ENCODE results near the gene SPOCK1. TPM values are rescaled to one million over a fixed set of nuclear protein-coding genes. Genes with fewer than 3 reads are reported as not detected.

SPOCK1 gene
- total RNA-seq, 2 experiments from 2014 or later: not detected

DNA sequence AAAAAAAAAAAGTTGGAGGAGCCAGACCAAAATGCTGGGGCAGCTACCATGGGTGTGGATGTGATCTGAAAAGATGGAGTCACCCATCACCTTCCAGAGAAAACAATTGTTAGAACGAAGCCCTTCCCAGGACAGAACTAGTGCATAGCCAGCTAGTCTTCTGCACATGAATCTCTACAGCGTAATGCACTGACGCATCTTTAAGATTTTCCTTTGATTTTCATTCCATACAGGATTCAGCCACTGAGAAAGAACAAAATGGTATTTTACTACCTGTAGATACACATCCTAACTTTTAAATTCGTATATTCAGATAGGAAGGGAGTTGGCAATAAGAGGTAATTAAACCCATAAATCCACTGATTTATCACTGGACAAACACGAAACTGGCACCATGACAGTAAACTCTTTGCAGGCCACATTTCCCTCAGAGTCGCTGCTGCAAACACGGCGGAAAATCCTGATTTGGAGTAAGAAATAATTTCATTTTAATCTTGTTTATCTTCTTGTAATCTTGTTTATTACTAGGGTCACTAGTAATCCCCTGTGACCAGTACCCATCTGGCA, 206.6 kb downstream of the SPOCK1 start:
- TF ChIP-seq, protein P1, sequence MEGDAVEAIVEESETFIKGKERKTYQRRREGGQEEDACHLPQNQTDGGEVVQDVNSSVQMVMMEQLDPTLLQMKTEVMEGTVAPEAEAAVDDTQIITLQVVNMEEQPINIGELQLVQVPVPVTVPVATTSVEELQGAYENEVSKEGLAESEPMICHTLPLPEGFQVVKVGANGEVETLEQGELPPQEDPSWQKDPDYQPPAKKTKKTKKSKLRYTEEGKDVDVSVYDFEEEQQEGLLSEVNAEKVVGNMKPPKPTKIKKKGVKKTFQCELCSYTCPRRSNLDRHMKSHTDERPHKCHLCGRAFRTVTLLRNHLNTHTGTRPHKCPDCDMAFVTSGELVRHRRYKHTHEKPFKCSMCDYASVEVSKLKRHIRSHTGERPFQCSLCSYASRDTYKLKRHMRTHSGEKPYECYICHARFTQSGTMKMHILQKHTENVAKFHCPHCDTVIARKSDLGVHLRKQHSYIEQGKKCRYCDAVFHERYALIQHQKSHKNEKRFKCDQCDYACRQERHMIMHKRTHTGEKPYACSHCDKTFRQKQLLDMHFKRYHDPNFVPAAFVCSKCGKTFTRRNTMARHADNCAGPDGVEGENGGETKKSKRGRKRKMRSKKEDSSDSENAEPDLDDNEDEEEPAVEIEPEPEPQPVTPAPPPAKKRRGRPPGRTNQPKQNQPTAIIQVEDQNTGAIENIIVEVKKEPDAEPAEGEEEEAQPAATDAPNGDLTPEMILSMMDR (IDR thresholded peaks at IDR 0.05): no peak
- POLR2A ChIA-PET: no interaction called here
- intact Hi-C loops (cut with micrococcal nuclease): no loop called here
- ATAC-seq (no peak), DNase-seq (no peak)
- Mint-ChIP-seq H3K27ac (no peak overlapping the region), H3K4me1 (ENCODE audit: low read depth) (no peaks in the 10 kb centered on the region), H3K9me3 (no peaks in the 10 kb centered on the region), H3K4me3 (no peak overlapping the region), H3K27me3 (no peaks in the 10 kb centered on the region), H3K36me3 (ENCODE audit: low read depth) (no peaks in the 10 kb centered on the region)
- CTCF ChIA-PET: no interaction called here

DNA sequence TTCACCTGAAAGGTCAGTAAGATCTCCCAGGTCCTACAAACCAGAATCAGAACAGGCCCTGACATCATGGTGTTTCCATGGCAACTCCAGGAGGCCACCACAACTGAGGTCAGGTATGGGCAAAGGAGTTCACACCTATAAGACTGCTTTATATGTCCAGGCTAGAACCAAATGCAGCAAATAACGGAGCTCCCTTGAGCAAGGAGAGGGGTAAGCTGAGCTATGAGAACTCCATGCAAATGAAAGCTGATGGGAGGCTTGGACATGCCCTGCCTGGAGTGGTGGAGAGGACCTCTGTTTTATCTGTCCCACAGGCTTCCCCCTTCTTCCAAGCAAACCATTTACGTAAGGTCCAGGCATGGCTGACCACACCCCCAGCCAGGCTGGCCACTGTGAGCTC, 207.7 kb downstream of the SPOCK1 start:
- no peaks in the 10 kb centered on the region for H3K9me3 Mint-ChIP-seq
- no peak for ATAC-seq
- ChIA-PET POLR2A (no interaction called here), CTCF (no interaction called here)
- DNase-seq: no peak
- no peaks in the 10 kb centered on the region for H3K4me1 Mint-ChIP-seq (ENCODE audit: low read depth)
- H3K27ac Mint-ChIP-seq: no peak overlapping the region
- H3K36me3 Mint-ChIP-seq (ENCODE audit: low read depth): no peaks in the 10 kb centered on the region
- no peaks in the 10 kb centered on the region for H3K27me3 Mint-ChIP-seq
- intact Hi-C loops (cut with micrococcal nuclease): no loop called here
- TF ChIP-seq, protein P1 (IDR thresholded peaks at IDR 0.05): no peak
- no peak overlapping the region for H3K4me3 Mint-ChIP-seq

DNA sequence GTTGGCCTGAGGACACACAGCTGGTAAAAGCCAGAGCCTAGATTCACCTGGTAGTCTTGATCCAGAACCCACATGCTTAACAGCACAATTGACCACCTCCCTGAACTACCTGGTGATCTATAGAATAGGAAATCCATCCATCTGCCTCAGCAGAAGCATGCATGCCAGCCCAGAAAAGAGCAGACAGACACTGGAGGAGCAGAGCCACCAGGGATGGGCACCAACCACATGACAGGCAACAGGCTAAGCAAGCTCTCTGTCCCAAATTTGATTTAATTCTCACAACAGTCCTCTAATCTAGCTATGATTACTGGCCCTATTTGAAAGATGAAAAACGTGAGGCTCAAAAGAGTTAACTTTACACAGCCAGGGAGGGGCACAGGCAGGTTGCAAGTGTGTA, 208.1 kb downstream of the SPOCK1 start:
- no peaks in the 10 kb centered on the region for H3K9me3 Mint-ChIP-seq
- H3K27me3 Mint-ChIP-seq: no peaks in the 10 kb centered on the region
- H3K27ac Mint-ChIP-seq: no peak overlapping the region
- H3K4me3 Mint-ChIP-seq: no peak overlapping the region
- TF ChIP-seq, protein P1 (IDR thresholded peaks at IDR 0.05): no peak
- intact Hi-C loops (cut with micrococcal nuclease): no loop called here
- ATAC-seq: no peak
- POLR2A ChIA-PET: no interaction called here
- no peaks in the 10 kb centered on the region for H3K36me3 Mint-ChIP-seq (ENCODE audit: low read depth)
- CTCF ChIA-PET: interaction anchor here (0.5 kb wide), 1 partner anchor 220 kb away, joined by 3 read pairs; no protein-coding TSS in a partner anchor
- DNase-seq: no peak
- no peaks in the 10 kb centered on the region for H3K4me1 Mint-ChIP-seq (ENCODE audit: low read depth)

DNA sequence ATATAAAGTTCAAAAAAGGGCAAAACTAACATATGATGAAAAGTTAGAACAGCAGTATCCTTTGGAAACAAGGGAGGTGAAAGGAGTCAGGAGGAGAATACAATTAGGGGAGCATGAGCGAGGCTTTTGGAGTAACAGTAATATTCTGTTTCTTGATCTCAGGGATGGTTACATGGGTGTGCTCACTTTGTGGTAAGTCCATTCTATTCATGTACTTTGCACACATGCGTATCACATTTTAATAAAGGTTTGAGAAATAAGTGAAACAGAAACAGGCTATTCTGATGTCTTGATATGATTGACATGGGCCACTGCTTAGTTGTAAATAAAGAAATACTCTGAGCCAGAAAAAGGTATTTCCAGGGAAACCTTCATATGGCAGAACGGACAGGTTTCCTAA, 208.8 kb downstream of the SPOCK1 start:
- no peak for DNase-seq
- no peak for ATAC-seq
- Mint-ChIP-seq H3K36me3 (ENCODE audit: low read depth) (no peaks in the 10 kb centered on the region), H3K4me3 (no peak overlapping the region), H3K9me3 (no peaks in the 10 kb centered on the region), H3K27me3 (no peaks in the 10 kb centered on the region), H3K4me1 (ENCODE audit: low read depth) (no peaks in the 10 kb centered on the region), H3K27ac (no peak overlapping the region)
- ChIA-PET POLR2A (no interaction called here), CTCF (no interaction called here)
- TF ChIP-seq, protein P1 (IDR thresholded peaks at IDR 0.05): no peak
- intact Hi-C loops (cut with micrococcal nuclease): no loop called here

DNA sequence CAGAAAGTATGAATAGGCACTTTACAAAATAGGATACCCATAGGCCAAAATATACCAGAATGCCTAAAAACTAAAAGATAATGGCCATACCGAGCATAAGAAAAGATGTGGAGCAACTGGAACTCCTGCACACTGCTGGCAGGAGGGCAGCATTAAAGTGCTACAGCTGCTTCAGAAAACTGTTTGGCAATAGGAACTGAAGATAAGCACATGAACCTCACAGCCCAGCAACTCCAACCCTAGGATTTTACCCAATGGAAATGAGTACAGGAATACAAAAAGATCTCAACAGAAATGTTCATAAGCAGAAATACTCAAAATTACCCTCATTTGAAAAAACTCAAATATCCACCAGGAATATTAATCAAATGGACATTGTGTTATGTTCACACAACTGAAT, 209.3 kb downstream of the SPOCK1 start:
- Mint-ChIP-seq H3K27me3 (no peaks in the 10 kb centered on the region), H3K4me1 (ENCODE audit: low read depth) (no peaks in the 10 kb centered on the region), H3K4me3 (no peak overlapping the region), H3K36me3 (ENCODE audit: low read depth) (no peaks in the 10 kb centered on the region), H3K27ac (no peak overlapping the region), H3K9me3 (no peaks in the 10 kb centered on the region)
- DNase-seq: no peak
- intact Hi-C loops (cut with micrococcal nuclease): no loop called here
- no peak for ATAC-seq
- POLR2A ChIA-PET: no interaction called here
- TF ChIP-seq, protein P1 (IDR thresholded peaks at IDR 0.05): no peak
- CTCF ChIA-PET: no interaction called here
